ENCODE results near the gene VPS37C.

DNA sequence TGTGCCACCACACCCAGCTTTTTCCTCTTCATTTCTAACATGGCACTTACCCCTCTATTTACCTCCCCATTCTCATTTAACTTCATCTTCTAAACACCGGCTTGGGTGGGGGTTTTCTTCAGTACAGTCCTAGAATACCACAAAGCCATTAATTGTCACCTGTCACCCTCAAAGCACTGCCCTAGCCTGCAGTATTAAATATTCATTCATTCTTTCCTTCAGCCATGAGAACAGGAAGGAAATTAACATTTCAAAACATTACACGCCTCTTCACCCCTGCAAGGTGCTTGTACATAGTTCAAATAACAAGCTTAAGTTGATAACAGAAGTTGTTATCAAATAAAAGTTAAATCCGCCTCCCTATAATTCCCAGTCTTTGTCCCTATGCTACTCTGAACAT lies 10.7 kb upstream of the VPS37C start:
- TF ChIP-seq POLR2A (IDR thresholded peaks at IDR 0.05; ENCODE audit: low read depth, low read length) (no peak), POLR2AphosphoS5 (IDR thresholded peaks at IDR 0.05; ENCODE audit: low read depth, low read length) (no peak), TAF1 (IDR thresholded peaks at IDR 0.05; ENCODE audit: borderline replicate concordance, low read depth, low read length) (no peak)
